K562 (cell line): ENCODE measurements around the gene SAT2.

Experiments
- EP300 ChIP-seq: IDR thresholded peaks from 2 replicates; pipeline ENCODE4 v1.6.1; 2012; ENCODE audit warnings: low read length, improper control_type of control experiment
- NR1H2 ChIP-seq: sonication (generic); formaldehyde crosslinking; IDR thresholded peaks from 2 replicates; pipeline ENCODE4 v1.4.0; 2020; ENCODE audit warnings: mild to moderate bottlenecking, missing genetic modification reagents
- POLR2AphosphoS5 ChIP-seq: IDR thresholded peaks from 2 replicates; pipeline ENCODE4 v1.6.1; 2011; ENCODE audit warnings: mild to moderate bottlenecking, low read depth, low read length, moderate library complexity; ENCODE audit not compliant: control insufficient read depth, insufficient read depth
- SNAPC5 ChIP-seq: fragments of 250-450 bp; sonication (Bioruptor Pico); IDR thresholded peaks from 2 replicates; pipeline ENCODE4 v1.8.0; 2021; ENCODE audit warnings: moderate library complexity, mild to moderate bottlenecking, inconsistent platforms
- TOE1 ChIP-seq, 2 experiments: fragments of 450-650 bp in 1 of 2; sonication (generic) in 1 of 2; formaldehyde crosslinking in 1 of 2; IDR thresholded peaks; 2 replicates each; pipeline versions ENCODE4 v1.7.1 to v1.8.0; 2016 to 2022; ENCODE audit warnings: borderline replicate concordance in 2 of 2, mild to moderate bottlenecking in 2 of 2, antibody characterized with exemption in 1 of 2, inconsistent platforms in 1 of 2, low read depth in 1 of 2, missing genetic modification reagents in 1 of 2, moderate library complexity in 1 of 2
- YY1 ChIP-seq, 3 experiments: IDR thresholded peaks; 2 replicates each; pipeline ENCODE4 v1.6.1; 2011; ENCODE audit warnings: low read length in 2 of 3, mild to moderate bottlenecking in 2 of 3, moderate library complexity in 2 of 3, borderline replicate concordance in 1 of 3, control low read depth in 1 of 3, low read depth in 1 of 3; ENCODE audit not compliant: insufficient read depth in 3 of 3, insufficient replicate concordance in 2 of 3, control insufficient read depth in 1 of 3, insufficient read length in 1 of 3; ENCODE audit errors: extremely low read depth in 1 of 3
- ZNF518B ChIP-seq: fragments of 250-450 bp; sonication (Bioruptor Pico); IDR thresholded peaks from 2 replicates; pipeline ENCODE4 v1.5.0; 2021; ENCODE audit warnings: mild to moderate bottlenecking, moderate library complexity
- TF ChIP-seq, protein P1 (sequence below), 3 experiments: IDR thresholded peaks in 2 of 3; conservative IDR thresholded peaks in 1 of 3; 2 replicates each; pipeline ENCODE4 v1.5.1; 2011 to 2012; ENCODE audit warnings: low read length in 3 of 3, mild to moderate bottlenecking in 3 of 3, control low read depth in 2 of 3, improper control_type of control experiment in 1 of 3, inconsistent platforms in 1 of 3, low read depth in 1 of 3, mixed read lengths in 1 of 3, moderate library complexity in 1 of 3; ENCODE audit not compliant: insufficient read depth in 2 of 3
- TF ChIP-seq, protein P2 (sequence below), 2 experiments: fragments of 450-650 bp in 1 of 2; sonication (generic) in 1 of 2; formaldehyde crosslinking in 1 of 2; IDR thresholded peaks; 2 replicates each; pipeline versions ENCODE4 v1.7.1 to v1.9.0; 2016 to 2022; ENCODE audit warnings: inconsistent platforms in 1 of 2, mild to moderate bottlenecking in 1 of 2, missing genetic modification reagents in 1 of 2

DNA sequence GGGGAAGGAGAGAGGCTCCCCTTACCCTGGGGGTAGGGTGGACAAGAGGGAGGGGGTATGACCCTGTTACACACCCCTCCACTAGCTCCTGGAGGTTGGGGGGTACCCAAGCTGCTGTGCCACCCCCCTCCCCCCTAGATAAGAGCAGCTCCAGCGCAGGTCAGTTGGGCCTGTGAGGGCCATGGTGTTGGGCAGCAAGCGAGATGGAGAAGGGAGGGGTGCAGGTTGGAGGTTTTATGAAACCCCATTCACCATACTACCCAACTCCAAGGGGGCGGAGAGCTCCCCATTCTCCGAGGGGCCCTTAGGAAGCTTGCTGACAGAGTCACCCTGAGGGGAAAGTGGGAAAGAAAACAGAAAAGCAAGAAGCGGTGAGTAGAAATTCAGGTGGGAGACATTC, 36.0 kb downstream of the SAT2 start:
- TF ChIP-seq SNAPC5 (no peak), ZNF518B (no peak), EP300 (no peak), NR1H2 (CRISPR knock-in tag) (no peak), YY1 (IDR thresholded peaks at IDR 0.05; ENCODE audit: borderline replicate concordance in 1 of 3, control insufficient read depth in 1 of 3, extremely low read depth in 1 of 3, insufficient read depth in 3 of 3, insufficient read length in 1 of 3, insufficient replicate concordance in 2 of 3, low read depth in 1 of 3, low read length in 2 of 3) (no peak), TOE1 (IDR thresholded peaks at IDR 0.05; ENCODE audit: borderline replicate concordance) (no peak), TOE1 (CRISPR knock-in tag; IDR thresholded peaks at IDR 0.05; ENCODE audit: borderline replicate concordance, low read depth) (no peak), POLR2AphosphoS5 (no peak)
- TF ChIP-seq, protein P1, sequence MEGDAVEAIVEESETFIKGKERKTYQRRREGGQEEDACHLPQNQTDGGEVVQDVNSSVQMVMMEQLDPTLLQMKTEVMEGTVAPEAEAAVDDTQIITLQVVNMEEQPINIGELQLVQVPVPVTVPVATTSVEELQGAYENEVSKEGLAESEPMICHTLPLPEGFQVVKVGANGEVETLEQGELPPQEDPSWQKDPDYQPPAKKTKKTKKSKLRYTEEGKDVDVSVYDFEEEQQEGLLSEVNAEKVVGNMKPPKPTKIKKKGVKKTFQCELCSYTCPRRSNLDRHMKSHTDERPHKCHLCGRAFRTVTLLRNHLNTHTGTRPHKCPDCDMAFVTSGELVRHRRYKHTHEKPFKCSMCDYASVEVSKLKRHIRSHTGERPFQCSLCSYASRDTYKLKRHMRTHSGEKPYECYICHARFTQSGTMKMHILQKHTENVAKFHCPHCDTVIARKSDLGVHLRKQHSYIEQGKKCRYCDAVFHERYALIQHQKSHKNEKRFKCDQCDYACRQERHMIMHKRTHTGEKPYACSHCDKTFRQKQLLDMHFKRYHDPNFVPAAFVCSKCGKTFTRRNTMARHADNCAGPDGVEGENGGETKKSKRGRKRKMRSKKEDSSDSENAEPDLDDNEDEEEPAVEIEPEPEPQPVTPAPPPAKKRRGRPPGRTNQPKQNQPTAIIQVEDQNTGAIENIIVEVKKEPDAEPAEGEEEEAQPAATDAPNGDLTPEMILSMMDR (IDR thresholded peaks at IDR 0.05 in 2 of 3, conservative IDR thresholded peaks at IDR 0.05 in 1 of 3; ENCODE audit: insufficient read depth in 2 of 3, low read depth in 1 of 3, low read length in 3 of 3), result no peak
- TF ChIP-seq, protein P2, sequence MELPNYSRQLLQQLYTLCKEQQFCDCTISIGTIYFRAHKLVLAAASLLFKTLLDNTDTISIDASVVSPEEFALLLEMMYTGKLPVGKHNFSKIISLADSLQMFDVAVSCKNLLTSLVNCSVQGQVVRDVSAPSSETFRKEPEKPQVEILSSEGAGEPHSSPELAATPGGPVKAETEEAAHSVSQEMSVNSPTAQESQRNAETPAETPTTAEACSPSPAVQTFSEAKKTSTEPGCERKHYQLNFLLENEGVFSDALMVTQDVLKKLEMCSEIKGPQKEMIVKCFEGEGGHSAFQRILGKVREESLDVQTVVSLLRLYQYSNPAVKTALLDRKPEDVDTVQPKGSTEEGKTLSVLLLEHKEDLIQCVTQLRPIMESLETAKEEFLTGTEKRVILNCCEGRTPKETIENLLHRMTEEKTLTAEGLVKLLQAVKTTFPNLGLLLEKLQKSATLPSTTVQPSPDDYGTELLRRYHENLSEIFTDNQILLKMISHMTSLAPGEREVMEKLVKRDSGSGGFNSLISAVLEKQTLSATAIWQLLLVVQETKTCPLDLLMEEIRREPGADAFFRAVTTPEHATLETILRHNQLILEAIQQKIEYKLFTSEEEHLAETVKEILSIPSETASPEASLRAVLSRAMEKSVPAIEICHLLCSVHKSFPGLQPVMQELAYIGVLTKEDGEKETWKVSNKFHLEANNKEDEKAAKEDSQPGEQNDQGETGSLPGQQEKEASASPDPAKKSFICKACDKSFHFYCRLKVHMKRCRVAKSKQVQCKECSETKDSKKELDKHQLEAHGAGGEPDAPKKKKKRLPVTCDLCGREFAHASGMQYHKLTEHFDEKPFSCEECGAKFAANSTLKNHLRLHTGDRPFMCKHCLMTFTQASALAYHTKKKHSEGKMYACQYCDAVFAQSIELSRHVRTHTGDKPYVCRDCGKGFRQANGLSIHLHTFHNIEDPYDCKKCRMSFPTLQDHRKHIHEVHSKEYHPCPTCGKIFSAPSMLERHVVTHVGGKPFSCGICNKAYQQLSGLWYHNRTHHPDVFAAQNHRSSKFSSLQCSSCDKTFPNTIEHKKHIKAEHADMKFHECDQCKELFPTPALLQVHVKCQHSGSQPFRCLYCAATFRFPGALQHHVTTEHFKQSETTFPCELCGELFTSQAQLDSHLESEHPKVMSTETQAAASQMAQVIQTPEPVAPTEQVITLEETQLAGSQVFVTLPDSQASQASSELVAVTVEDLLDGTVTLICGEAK (IDR thresholded peaks at IDR 0.05), result no peak
- TF ChIP-seq, protein P2 (CRISPR knock-in tag; IDR thresholded peaks at IDR 0.05), result no peak
